Gastrocnemius medialis (tissue), 4 donors: ENCODE measurements around the gene BMP10.

ENCODE experiments used
- CTCF ChIP-seq, 5 experiments: fragments of 450-650 bp in 3 of 5; fragments of 200-600 bp in 2 of 5; sonication (generic) in 2 of 5; IDR thresholded peaks in 4 of 5; conservative IDR thresholded peaks in 1 of 5; 1 replicate in 4 of 5; 2 replicates in 1 of 5; pipeline ENCODE4 v1.5.1; 2016 to 2019; ENCODE audit warnings: antibody characterized with exemption in 5 of 5, mild to moderate bottlenecking in 3 of 5, moderate library complexity in 3 of 5
- POLR2A ChIP-seq, 2 donors: fragments of 450-650 bp; IDR thresholded peaks; one replicate each; pipeline ENCODE4 v1.6.1; 2017; ENCODE audit warnings: antibody characterized with exemption in 2 of 2, mild to moderate bottlenecking in 2 of 2, moderate library complexity in 2 of 2

GRCh38 chr2:68879296-68879695, 8.1 kb upstream of the BMP10 start:
- TF ChIP-seq CTCF (IDR thresholded peaks at IDR 0.05 in 4 of 5, conservative IDR thresholded peaks at IDR 0.05 in 1 of 5) (no peak), POLR2A (IDR thresholded peaks at IDR 0.05) (no peak)
